Measurements from ENCODE around the gene ZC3H18. TPM values are rescaled to one million over a fixed set of nuclear protein-coding genes. Genes with fewer than 3 reads are reported as not detected.

Gene ZC3H18
- total RNA-seq, 6 experiments from 2014 or later = 37.9 to 49.3 (median 42.8) TPM

DNA sequence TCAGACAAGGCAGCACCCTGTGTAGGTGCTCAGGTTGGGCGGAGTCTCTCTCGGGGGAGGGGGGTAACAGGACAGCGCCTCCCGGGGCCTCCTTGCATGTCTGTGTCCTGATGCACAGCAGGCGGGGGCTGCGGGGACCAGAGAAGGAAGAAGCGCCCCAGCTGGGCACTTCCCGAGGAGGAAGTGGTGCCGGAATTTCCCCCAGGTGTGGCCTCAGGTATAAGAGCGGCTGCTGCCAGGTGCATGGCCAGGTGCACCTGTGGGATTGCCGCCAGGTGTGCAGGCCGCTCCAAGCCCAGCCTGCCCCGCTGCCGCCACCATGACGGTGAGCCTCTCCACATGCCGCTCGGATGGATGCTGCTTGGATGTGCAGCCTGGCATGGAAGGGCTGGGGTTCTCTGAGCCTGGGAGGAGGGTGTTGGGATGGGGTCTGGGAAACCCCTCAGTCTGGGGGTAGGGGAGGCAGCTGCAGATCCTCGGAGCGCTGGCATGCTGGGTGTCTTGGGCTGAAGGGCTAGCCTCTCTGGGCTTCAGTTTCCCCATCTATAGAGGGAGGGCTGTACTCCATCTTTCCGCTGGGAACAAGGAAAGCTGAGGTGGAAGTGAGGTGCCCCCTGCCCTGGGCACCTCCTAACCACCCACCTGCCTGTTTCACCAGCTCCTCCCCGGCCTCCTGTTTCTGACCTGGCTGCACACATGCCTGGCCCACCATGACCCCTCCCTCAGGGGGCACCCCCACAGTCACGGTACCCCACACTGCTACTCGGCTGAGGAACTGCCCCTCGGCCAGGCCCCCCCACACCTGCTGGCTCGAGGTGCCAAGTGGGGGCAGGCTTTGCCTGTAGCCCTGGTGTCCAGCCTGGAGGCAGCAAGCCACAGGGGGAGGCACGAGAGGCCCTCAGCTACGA, 68.4 kb downstream of the ZC3H18 start, which contains the start of gene IL17C:
Gene IL17C (plus strand): TSS at position 250 of the 908 bp plus-strand sequence. CDS start 70 bp downstream, at position 320.
- H3K4me3 Mint-ChIP-seq = no peak within 1 kb of the TSS
- H3K27ac Mint-ChIP-seq = no peak within 1 kb of the TSS
- no peaks in the 10 kb centered on the region for H3K9me3 Mint-ChIP-seq
- no peaks in the 10 kb centered on the region for H3K36me3 Mint-ChIP-seq (ENCODE audit: low read depth)
- peaks cover 19% of the 10 kb centered on the region for H3K27me3 Mint-ChIP-seq (ENCODE audit: insufficient read depth)
- no peak for DNase-seq
- TF ChIP-seq, protein P1, sequence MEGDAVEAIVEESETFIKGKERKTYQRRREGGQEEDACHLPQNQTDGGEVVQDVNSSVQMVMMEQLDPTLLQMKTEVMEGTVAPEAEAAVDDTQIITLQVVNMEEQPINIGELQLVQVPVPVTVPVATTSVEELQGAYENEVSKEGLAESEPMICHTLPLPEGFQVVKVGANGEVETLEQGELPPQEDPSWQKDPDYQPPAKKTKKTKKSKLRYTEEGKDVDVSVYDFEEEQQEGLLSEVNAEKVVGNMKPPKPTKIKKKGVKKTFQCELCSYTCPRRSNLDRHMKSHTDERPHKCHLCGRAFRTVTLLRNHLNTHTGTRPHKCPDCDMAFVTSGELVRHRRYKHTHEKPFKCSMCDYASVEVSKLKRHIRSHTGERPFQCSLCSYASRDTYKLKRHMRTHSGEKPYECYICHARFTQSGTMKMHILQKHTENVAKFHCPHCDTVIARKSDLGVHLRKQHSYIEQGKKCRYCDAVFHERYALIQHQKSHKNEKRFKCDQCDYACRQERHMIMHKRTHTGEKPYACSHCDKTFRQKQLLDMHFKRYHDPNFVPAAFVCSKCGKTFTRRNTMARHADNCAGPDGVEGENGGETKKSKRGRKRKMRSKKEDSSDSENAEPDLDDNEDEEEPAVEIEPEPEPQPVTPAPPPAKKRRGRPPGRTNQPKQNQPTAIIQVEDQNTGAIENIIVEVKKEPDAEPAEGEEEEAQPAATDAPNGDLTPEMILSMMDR (IDR thresholded peaks at IDR 0.05) = no peak
- peaks cover 17% of the 10 kb centered on the region for H3K4me1 Mint-ChIP-seq (ENCODE audit: low read depth)

DNA sequence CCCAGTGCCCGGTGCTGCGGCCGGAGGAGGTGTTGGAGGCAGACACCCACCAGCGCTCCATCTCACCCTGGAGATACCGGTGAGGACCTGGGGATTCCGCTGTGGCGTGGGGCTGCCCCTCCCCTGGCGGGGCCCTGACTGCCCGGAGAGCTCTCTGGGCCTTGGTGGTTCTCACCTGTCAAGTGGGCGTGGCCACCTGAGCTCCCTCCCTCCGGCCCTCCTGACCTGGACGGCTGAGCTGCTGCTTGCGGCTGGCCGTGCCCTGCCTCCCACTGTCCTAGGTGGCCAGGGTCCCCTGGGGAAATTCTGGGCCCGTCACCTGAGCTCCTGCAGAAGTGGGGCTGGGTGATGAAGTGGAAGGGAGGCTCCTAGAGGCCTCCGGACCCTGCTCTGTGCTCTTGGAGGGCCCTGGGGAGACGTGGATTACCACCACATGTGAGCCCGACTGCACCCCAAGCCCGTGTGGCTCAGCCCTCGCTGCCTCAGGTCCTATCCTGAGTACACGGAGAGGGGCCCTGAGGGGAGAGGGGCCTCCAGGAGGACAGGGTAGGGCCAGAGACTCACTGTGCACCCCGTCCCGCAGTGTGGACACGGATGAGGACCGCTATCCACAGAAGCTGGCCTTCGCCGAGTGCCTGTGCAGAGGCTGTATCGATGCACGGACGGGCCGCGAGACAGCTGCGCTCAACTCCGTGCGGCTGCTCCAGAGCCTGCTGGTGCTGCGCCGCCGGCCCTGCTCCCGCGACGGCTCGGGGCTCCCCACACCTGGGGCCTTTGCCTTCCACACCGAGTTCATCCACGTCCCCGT, 69.2 kb downstream of the ZC3H18 start:
- Mint-ChIP-seq H3K36me3 (ENCODE audit: low read depth) (no peaks in the 10 kb centered on the region), H3K27ac (no peak overlapping the region), H3K9me3 (no peaks in the 10 kb centered on the region), H3K4me1 (ENCODE audit: low read depth) (peaks cover 17% of the 10 kb centered on the region), H3K27me3 (ENCODE audit: insufficient read depth) (peaks cover 19% of the 10 kb centered on the region), H3K4me3 (no peak overlapping the region)
- TF ChIP-seq, protein P1 (IDR thresholded peaks at IDR 0.05) = no peak
- DNase-seq = no peak

DNA sequence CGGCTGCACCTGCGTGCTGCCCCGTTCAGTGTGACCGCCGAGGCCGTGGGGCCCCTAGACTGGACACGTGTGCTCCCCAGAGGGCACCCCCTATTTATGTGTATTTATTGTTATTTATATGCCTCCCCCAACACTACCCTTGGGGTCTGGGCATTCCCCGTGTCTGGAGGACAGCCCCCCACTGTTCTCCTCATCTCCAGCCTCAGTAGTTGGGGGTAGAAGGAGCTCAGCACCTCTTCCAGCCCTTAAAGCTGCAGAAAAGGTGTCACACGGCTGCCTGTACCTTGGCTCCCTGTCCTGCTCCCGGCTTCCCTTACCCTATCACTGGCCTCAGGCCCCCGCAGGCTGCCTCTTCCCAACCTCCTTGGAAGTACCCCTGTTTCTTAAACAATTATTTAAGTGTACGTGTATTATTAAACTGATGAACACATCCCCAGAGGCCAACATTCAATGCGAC, 69.9 kb downstream of the ZC3H18 start:
- no peak overlapping the region for H3K27ac Mint-ChIP-seq
- no peaks in the 10 kb centered on the region for H3K36me3 Mint-ChIP-seq (ENCODE audit: low read depth)
- DNase-seq = no peak
- no peak overlapping the region for H3K4me3 Mint-ChIP-seq
- TF ChIP-seq, protein P1 (IDR thresholded peaks at IDR 0.05) = no peak
- H3K4me1 Mint-ChIP-seq (ENCODE audit: low read depth) = peaks cover 15% of the 10 kb centered on the region
- peaks cover 22% of the 10 kb centered on the region for H3K27me3 Mint-ChIP-seq (ENCODE audit: insufficient read depth)
- H3K9me3 Mint-ChIP-seq = no peaks in the 10 kb centered on the region

DNA sequence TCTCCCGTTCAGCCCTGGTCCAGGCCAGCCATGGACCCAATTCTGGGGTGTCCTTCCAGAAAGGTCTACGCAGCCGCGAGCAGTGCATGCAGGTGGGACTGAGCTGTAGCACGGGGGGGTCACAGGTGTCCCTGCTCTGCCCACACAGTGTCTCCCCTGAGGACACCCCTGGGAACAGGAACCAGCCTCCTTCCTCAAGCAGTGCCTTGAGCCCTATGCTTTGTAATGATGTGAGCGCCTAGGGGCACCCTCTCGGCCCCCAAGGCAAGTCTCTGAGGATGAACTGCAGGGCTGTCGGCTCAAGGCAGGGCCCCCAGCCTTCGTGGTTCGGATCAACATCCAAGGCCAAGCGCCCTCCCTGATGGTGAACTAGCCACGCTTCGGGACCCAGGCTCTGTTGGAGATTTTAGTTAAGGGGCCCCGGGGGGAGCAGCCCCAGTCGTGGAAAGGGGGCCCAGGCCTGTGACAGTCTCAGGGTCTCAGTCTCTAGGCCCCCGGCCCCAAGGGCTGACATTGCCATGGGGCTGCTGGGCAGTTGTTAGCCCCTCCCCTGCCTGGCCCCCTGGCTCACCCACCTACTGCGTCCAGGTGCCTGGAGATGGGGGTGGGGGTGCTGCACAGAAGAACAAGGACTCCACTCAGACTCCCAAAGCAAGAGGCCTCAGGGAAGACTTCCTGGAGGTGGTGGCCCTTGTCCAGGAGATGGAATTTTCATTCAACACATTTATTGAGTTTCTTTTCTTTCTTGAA, 70.5 kb downstream of the ZC3H18 start:
- DNase-seq = no peak
- Mint-ChIP-seq H3K27ac (no peak overlapping the region), H3K36me3 (ENCODE audit: low read depth) (no peaks in the 10 kb centered on the region), H3K9me3 (no peaks in the 10 kb centered on the region), H3K27me3 (ENCODE audit: insufficient read depth) (peaks cover 22% of the 10 kb centered on the region), H3K4me3 (no peak overlapping the region), H3K4me1 (ENCODE audit: low read depth) (peaks cover 11% of the 10 kb centered on the region)
- TF ChIP-seq, protein P1 (IDR thresholded peaks at IDR 0.05) = no peak
